Brain microvascular endothelial cell (primary cell): ENCODE results near the gene BBIP1.
A peak's percentile ranks its signal among the peaks of the same experiment; 100 is the strongest.
"Not testable (repeated sequence)": the region's sequence is repeated elsewhere in the genome, so short reads cannot be mapped to it uniquely, and the experiment has no call there.

Source experiments
- DNase-seq: peaks from one replicate; pipeline ENCODE4 v3.0.0-alpha.2; 2020
- H3K27ac ChIP-seq: fragments of 250-450 bp; sonication (Bioruptor Pico); 2 replicates; pipeline ENCODE4 v1.5.1; 2020; ENCODE audit warnings: mild to moderate bottlenecking, moderate library complexity
- H3K27me3 ChIP-seq: fragments of 250-450 bp; sonication (Bioruptor Pico); replicated peaks from 2 replicates; pipeline ENCODE4 v1.5.1; 2020; ENCODE audit warnings: mild to moderate bottlenecking
- H3K36me3 ChIP-seq: fragments of 250-450 bp; sonication (Bioruptor Pico); replicated peaks from 2 replicates; pipeline ENCODE4 v1.5.1; 2020; ENCODE audit warnings: mild to moderate bottlenecking
- H3K4me3 ChIP-seq: 2 replicates; pipeline ENCODE4 v1.5.1; 2011; ENCODE audit warnings: low read depth, mild to moderate bottlenecking, control low read depth, low read length, moderate library complexity
- in situ Hi-C: cut with HindIII; loops from 2 replicates; pipeline ENCODE4 v1.10.0; 2017; ENCODE audit warnings: low sequenced_read_pairs, low pct_ligation_motif_present
- TF ChIP-seq, protein P1 (sequence below): IDR thresholded peaks from 2 replicates; pipeline ENCODE4 v1.5.1; 2011; ENCODE audit warnings: low read depth, mild to moderate bottlenecking, moderate library complexity, low read length, control low read depth, inconsistent platforms; ENCODE audit errors: missing control alignments

Gene BBIP1

DNA sequence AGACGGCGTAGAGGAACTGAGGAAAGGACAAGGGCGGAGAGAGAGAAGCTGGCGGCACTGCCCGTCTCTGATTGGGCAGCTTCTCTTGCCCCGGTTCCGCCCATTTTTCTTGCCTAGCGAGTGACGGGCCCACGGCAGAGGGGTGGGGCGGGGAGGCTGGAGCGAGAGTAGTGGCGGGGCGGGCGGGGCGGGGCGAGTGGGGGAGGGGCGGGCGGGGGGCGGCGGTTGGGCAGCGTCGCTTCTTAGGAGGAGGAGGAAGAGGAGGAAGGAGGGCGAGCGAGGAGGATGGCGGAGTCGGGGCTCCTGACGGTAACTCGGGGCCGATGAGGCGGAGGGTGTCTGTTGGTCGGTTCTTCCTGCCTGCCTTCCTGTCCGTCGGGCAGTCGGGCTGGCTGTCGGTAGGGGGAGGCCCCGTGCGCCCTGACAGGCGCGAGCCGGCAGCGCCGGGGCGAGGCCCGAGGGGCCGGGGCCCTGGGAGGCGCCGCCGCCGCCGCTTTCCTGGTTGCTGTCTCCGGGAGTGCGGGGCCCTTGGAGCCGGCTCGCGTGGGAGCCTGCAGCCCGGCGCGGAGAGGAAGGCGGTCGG, 460 bp upstream of the BBIP1 start, which contains the start of gene SHOC2:
TSS of gene SHOC2 (plus strand) at position 256 of the 583 bp plus-strand sequence. CDS start 44,755 bp downstream, outside the sequence.
- Histone ChIP-seq H3K4me3 (peak within 1 kb of the TSS; percentile 83), H3K36me3 (no peaks in the 10 kb centered on the region), H3K27ac (peak within 1 kb of the TSS; percentile 98), H3K27me3 (no peaks in the 10 kb centered on the region)
- in situ Hi-C loops = no loop called here
- DNase-seq = no peak
- TF ChIP-seq, protein P1, sequence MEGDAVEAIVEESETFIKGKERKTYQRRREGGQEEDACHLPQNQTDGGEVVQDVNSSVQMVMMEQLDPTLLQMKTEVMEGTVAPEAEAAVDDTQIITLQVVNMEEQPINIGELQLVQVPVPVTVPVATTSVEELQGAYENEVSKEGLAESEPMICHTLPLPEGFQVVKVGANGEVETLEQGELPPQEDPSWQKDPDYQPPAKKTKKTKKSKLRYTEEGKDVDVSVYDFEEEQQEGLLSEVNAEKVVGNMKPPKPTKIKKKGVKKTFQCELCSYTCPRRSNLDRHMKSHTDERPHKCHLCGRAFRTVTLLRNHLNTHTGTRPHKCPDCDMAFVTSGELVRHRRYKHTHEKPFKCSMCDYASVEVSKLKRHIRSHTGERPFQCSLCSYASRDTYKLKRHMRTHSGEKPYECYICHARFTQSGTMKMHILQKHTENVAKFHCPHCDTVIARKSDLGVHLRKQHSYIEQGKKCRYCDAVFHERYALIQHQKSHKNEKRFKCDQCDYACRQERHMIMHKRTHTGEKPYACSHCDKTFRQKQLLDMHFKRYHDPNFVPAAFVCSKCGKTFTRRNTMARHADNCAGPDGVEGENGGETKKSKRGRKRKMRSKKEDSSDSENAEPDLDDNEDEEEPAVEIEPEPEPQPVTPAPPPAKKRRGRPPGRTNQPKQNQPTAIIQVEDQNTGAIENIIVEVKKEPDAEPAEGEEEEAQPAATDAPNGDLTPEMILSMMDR = peak; percentile 46

DNA sequence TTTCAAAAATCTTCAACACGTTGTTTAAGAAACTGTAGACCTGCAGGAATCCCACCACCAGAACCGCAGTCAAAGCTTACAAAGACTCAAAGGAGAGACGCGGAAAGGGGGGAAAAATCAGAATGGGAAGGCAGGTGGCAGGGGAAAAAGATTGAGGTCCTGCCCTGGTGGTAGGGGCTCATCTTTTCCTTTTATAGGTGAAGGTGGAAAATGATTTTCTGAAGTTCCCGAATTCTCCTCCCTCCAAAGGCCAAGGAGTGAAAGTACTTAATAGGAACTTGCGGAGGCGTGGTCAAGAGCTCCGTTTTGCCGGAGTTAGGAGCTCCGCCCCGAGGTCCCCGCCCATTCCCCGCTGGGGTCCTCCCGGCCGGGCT, 724 bp downstream of the BBIP1 start:
- peak; percentile 94 for DNase-seq
- TF ChIP-seq, protein P1 = peak; percentile 5
- Histone ChIP-seq H3K27me3 (no peaks in the 10 kb centered on the region), H3K27ac (peak overlapping the region; percentile 98), H3K36me3 (no peaks in the 10 kb centered on the region), H3K4me3 (peak overlapping the region; percentile 83)
- in situ Hi-C loops = no loop called here

DNA sequence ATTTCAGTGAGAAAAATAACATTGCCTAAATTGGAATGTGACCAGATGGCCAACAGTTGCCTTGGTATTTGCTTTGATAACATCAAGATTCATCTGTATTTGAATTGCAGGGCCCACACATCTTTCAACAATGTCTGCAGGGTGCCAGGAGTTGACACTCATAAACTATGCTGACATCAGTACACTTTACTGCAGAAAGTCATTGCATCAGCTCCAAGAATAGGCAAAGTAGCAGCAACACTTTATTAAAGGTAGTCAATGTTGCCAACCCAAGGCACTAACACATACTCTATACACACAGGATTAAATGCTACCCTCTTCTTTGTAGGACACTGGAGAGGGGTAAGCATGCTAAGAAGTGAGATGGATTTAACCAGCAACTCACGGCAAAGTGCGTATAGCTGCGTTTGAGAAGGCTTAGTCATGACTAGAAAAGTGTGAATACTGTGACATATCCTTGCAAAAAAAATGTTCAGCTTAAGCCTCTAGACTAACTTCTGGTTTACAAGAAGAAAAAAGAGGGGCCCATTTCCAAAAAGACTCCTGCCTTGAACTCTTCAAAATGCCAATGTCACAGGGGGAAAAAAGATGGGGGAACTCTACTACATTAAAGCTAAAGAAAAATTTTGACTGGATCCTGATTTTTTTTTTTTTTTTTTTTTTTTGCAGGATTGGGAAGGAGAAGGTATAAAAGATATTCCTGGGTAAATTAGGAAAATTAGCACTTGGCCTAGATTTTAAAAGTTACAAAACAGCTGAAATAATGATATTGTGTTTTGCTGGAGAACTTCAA, 2.2 kb downstream of the BBIP1 start:
- in situ Hi-C loops = no loop called here
- TF ChIP-seq, protein P1 = no peak
- H3K27ac ChIP-seq = peak overlapping the region; percentile 98
- no peak overlapping the region for H3K4me3 ChIP-seq
- peak; percentile 92 for DNase-seq
- no peaks in the 10 kb centered on the region for H3K27me3 ChIP-seq
- no peaks in the 10 kb centered on the region for H3K36me3 ChIP-seq

DNA sequence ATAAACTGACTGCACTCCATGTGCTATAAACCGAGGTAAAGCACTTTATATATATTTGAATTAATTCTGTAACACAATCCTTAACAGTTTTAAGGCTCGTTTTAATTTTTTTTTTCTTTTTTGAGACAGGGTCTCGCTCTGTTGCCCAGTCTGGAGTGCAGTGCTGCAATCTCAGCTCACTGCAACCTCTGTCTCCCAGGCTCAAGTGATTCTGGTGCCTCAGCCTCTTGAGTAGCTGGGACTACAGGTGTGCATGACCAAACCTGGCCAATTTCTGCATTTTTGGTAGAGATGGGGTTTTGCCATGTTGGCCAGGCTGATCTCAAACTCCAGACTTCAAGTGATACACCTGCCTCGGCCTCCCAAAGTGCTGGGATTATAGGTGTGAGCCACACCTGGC, 3.4 kb downstream of the BBIP1 start:
- peak overlapping the region; percentile 98 for H3K27ac ChIP-seq
- DNase-seq, H3K27me3 ChIP-seq, H3K36me3 ChIP-seq, H3K4me3 ChIP-seq, in situ Hi-C loops: not testable (repeated sequence)

DNA sequence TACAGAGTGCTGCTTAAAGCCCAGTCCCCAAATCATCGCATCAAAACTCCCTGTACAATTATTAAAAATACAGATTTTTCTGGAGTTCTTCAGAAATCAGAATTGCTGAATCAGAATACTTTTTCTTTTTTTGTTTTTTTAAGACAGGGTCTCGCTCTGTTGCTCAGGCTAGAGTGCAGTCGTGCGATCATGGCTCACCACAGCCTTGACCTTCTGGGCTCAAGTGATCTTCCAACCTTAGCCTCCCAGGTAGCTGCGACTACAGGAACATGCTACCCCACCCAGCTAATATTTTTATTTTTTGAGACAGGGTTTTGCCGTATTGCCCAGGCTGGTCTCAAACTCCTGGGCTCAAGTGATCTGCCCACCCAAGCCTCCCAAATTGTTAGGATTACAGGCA, 3.9 kb downstream of the BBIP1 start:
- no peaks in the 10 kb centered on the region for H3K27me3 ChIP-seq
- H3K36me3 ChIP-seq = no peaks in the 10 kb centered on the region
- in situ Hi-C loops = no loop called here
- DNase-seq = no peak
- no peak overlapping the region for H3K4me3 ChIP-seq
- TF ChIP-seq, protein P1 = no peak
- H3K27ac ChIP-seq = no peak overlapping the region

DNA sequence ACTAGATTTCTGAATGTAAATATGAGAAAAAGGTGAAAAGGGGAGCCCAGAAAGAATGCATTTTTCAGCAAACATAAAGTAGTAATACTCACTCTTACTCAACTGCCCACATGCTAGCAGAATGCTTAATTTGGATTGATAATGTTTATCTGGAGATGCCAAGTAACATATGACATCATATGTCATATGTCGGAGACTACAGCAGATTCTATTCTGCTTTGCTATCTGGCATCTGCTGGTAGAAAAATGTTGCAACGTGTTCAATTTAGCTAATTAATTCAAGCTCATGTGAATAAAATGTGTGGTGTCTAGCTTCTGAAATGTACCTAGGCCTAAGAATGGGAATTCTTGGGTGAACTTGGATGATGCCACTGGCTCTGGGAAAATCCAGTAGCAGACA, 4.5 kb downstream of the BBIP1 start:
- Histone ChIP-seq H3K36me3 (no peaks in the 10 kb centered on the region), H3K27ac (no peak overlapping the region), H3K4me3 (no peak overlapping the region), H3K27me3 (no peaks in the 10 kb centered on the region)
- DNase-seq = no peak
- in situ Hi-C loops = no loop called here
- TF ChIP-seq, protein P1 = no peak
